HUES64 (cell line): ENCODE data around the gene LILRB5.
"Not testable (repeated sequence)": the region's sequence is repeated elsewhere in the genome, so short reads cannot be mapped to it uniquely, and the experiment has no call there.

Source experiments
- H3K27ac ChIP-seq: 2 replicates; pipeline ENCODE4 v1.7.0; 2013; ENCODE audit warnings: low read depth, low read length, inconsistent platforms
- H3K27me3 ChIP-seq: 2 replicates; pipeline ENCODE4 v1.6.1; 2013; ENCODE audit warnings: mild to moderate bottlenecking, low read length; ENCODE audit not compliant: insufficient read depth
- H3K36me3 ChIP-seq: 2 replicates; pipeline ENCODE4 v1.6.1; 2013; ENCODE audit warnings: mild to moderate bottlenecking, low read length; ENCODE audit not compliant: insufficient read depth
- H3K4me1 ChIP-seq: 2 replicates; pipeline ENCODE4 v1.6.1; 2013; ENCODE audit warnings: mild to moderate bottlenecking, low read length, moderate library complexity; ENCODE audit not compliant: insufficient read depth
- H3K4me3 ChIP-seq: 2 replicates; pipeline ENCODE4 v1.5.1; 2013; ENCODE audit warnings: mild to moderate bottlenecking, low read length, moderate library complexity
- H3K9ac ChIP-seq: 2 replicates; pipeline ENCODE4 v1.6.1; 2013; ENCODE audit warnings: mild to moderate bottlenecking, low read depth, low read length
- H3K9me3 ChIP-seq: 2 replicates; pipeline ENCODE4 v1.6.1; 2013; ENCODE audit warnings: low read depth, low read length; ENCODE audit not compliant: insufficient read depth
- whole genome bisulfite sequencing: fragments of 150-250, 120-280 bp; methylation state at CpG from one replicate; pipeline ENCODE4 v1.1.7; 2013; ENCODE audit warnings: missing lambda C conversion rate; 5-methylcytosine and 5-hydroxymethylcytosine counted together

The LILRB5 gene

GRCh38 chr19:54221947-54222346 lies 35.1 kb downstream of the LILRB5 start:
- H3K27ac ChIP-seq, H3K4me1 ChIP-seq, H3K9ac ChIP-seq, H3K9me3 ChIP-seq, H3K4me3 ChIP-seq, H3K36me3 ChIP-seq, H3K27me3 ChIP-seq: not testable (repeated sequence)
- WGBS, result no CpG with 5 or more reads among the region's 7 CpGs

DNA sequence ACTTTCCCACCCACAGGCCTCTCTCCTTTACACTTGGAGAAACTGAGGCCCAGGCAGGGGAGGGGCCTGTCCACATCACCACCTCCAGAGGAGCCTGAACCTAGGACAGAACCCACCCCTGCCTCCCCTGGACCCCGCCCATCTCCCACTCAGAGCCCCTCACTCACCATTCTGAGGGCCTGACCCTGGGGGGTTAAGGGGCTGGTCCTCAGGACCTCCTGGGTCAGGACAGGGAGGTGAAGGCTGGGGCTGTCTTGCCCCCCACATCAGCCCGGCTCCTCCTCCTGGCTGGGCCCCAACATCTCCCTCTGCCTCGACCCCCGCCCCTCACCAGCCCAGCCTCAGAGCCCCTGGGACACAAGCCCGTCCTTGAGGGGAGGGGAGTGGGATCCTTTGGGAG lies 37.4 kb downstream of the LILRB5 start:
- not testable (repeated sequence) for H3K36me3 ChIP-seq, H3K9ac ChIP-seq, H3K27me3 ChIP-seq, H3K4me1 ChIP-seq, H3K9me3 ChIP-seq, H3K4me3 ChIP-seq, H3K27ac ChIP-seq
- 80% methylated on average over 1 of the region's 5 CpGs for WGBS

DNA sequence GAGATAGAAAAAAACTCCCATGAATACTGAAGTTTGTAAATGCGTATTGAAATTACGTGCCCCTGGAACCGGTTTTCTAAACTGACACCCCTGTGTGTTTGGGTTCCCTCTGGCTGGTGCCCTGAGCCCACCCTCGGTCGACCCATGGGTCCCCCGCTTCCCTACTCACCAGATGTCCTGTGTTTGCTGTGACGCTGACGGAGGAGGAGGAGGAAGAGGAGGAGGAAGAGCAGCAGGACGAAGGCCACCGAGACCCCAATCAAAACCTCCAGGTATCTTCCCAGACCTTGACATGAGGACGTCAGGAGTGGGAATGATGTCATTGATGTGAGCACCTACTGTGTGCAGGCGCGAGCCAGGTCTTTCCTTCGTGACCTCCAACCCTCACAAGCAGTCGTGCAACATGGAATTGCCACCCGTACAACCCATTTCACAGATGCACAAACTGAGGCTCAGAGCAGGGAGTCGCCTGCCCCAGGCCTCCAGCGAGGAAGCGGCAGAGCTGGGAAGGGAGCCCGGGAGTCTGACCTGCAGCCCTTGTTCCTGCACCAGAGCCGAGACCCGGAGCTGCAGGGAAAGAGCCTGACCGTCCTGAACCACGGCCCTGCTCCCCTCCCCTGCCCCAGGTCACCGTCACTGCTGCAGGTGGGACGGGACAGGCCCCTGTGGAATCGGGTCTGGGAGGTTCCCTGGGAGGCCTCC lies 38.0 kb downstream of the LILRB5 start:
- Histone ChIP-seq H3K27ac (no peak overlapping the region), H3K4me3 (no peak overlapping the region), H3K9ac (no peak overlapping the region), H3K36me3 (no peaks in the 10 kb centered on the region), H3K27me3 (no peaks in the 10 kb centered on the region), H3K4me1 (no peaks in the 10 kb centered on the region), H3K9me3 (no peaks in the 10 kb centered on the region)
- WGBS, result 91% methylated on average over 25 of the region's 27 CpGs

DNA sequence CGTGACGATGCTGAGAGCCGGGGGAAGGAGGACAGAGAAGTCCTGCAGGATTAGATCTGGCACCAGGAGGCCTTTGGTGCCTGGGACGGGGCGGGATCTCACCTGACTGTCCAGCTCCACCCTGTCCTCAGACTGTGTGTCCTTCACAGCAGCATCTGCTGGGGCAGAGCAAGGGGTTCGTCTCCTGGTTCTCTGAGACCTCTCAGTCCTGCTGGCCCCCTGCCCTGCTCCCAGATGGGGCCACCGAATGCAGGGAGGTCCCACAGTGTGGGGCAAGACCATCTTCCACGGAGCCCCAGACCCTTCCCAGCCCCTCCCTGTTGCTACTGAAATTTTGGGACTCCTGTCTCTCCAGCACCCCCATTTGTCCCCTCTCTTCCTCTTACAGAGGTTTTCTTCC lies 38.8 kb downstream of the LILRB5 start:
- H3K9ac ChIP-seq, result no peak overlapping the region
- WGBS, result 76% methylated on average over 8 of the region's 8 CpGs
- no peaks in the 10 kb centered on the region for H3K9me3 ChIP-seq
- H3K27ac ChIP-seq, result no peak overlapping the region
- no peaks in the 10 kb centered on the region for H3K36me3 ChIP-seq
- H3K4me3 ChIP-seq, result no peak overlapping the region
- H3K4me1 ChIP-seq, result no peaks in the 10 kb centered on the region
- no peaks in the 10 kb centered on the region for H3K27me3 ChIP-seq

DNA sequence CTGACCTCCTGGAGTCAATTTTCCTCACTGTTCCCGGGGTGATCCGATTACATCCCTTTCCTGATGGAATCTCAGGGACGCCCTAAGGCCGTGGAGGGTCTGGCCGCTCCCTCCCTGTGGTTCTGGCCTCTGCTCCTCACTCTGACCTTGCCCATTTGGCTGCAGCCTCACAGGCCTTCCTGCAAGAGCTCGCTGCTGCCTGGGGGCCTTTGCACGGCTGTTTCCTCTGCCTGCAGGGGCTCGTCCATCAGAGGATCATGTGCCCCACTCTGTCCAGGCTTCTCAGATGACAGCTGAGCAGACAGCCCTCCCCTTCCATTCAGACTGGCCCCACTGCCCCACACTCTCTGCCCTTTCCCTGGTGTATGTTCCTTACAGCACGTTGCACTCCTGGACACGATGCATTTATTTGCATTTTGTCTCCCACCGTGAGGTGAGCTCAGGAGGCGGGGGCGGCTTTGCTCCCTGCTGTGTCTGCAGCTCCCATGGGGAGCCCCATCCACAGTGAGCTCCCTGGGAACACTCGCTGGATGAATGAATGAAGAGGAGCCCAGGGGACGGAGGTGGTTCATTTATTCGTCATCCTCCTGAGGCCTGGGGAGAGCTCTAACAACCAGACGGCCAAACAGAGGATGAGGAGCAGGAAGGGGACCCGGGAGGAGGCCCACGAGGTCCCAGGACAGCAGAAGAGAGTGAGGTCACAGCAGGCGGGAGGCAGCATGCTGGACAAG lies 39.4 kb downstream of the LILRB5 start:
- not testable (repeated sequence) for H3K27ac ChIP-seq, H3K4me1 ChIP-seq, H3K36me3 ChIP-seq, H3K9me3 ChIP-seq, H3K4me3 ChIP-seq, H3K27me3 ChIP-seq, H3K9ac ChIP-seq
- 56% methylated on average over 17 of the region's 20 CpGs for WGBS

- no peak overlapping the region for H3K27ac ChIP-seq
- no peaks in the 10 kb centered on the region for H3K27me3 ChIP-seq
- H3K4me3 ChIP-seq, result no peak overlapping the region
- no peaks in the 10 kb centered on the region for H3K4me1 ChIP-seq
- no peaks in the 10 kb centered on the region for H3K9me3 ChIP-seq
- no peaks in the 10 kb centered on the region for H3K36me3 ChIP-seq
- WGBS, result 76% methylated on average over 9 of the region's 9 CpGs
- H3K9ac ChIP-seq, result no peak overlapping the region
Measured at GRCh38 chr19:54216869-54217268, 40.2 kb downstream of the LILRB5 start.

GRCh38 chr19:54214734-54215133 lies 42.3 kb downstream of the LILRB5 start:
- H3K9ac ChIP-seq, H3K27ac ChIP-seq, H3K4me1 ChIP-seq, H3K36me3 ChIP-seq, H3K27me3 ChIP-seq, H3K4me3 ChIP-seq, H3K9me3 ChIP-seq: not testable (repeated sequence)
- 96% methylated on average over 10 of the region's 19 CpGs for WGBS

GRCh38 chr19:54214217-54214616 lies 42.9 kb downstream of the LILRB5 start:
- not testable (repeated sequence) for H3K9me3 ChIP-seq, H3K36me3 ChIP-seq, H3K4me1 ChIP-seq, H3K4me3 ChIP-seq, H3K9ac ChIP-seq, H3K27ac ChIP-seq, H3K27me3 ChIP-seq
- 70% methylated on average over 2 of the region's 5 CpGs for WGBS

- WGBS, result 93% methylated on average over 12 of the region's 12 CpGs
- peaks cover 21% of the 10 kb centered on the region for H3K36me3 ChIP-seq
- H3K9ac ChIP-seq, result no peak overlapping the region
Measured at GRCh38 chr19:54211235-54211634, 45.8 kb downstream of the LILRB5 start.

DNA sequence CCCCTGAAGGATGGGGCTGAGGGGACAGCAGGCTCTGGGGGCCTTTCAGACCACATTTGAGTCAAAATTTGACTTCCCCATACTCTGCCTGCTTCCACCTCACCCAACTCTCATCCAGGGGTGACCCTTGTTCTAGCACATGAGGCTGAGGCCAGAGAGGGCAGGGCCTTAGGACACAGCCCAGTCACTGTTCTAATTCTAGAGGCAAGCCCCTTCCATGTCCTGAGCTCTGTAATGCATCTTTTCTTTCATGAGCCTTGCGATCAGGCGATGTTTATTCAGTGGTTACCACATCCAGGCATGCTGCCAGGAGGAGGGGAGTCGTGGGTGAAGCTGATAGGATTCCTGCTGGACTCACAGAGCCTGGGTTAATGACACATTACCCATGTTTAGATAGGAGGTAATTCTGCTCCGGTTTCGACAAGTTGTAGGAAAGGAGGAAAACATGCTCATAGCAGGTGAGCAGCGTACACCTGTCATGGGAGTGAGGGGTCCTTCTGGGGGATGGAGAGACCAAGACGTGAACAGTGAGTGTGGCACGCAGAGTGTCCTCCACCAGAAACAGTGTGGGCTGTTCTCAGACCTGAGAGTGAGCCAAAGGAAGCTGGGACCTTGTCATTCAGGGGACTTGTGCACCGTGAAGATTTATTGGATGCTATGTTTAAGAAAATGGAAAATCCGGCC lies 47.1 kb downstream of the LILRB5 start:
- WGBS, result 89% methylated on average over 10 of the region's 10 CpGs
- Histone ChIP-seq H3K4me3 (no peak overlapping the region), H3K36me3 (peaks cover 34% of the 10 kb centered on the region), H3K27me3 (no peaks in the 10 kb centered on the region), H3K9me3 (no peaks in the 10 kb centered on the region), H3K9ac (no peak overlapping the region), H3K4me1 (no peaks in the 10 kb centered on the region; the same call in 1 of the 2 replicates), H3K27ac (no peak overlapping the region)

More at GRCh38 chr19:54211235-54211634, 45.8 kb downstream of the LILRB5 start:
- Histone ChIP-seq H3K27me3 (no peaks in the 10 kb centered on the region), H3K4me1 (no peaks in the 10 kb centered on the region), H3K27ac (no peak overlapping the region), H3K4me3 (no peak overlapping the region), H3K9me3 (no peaks in the 10 kb centered on the region)

- Histone ChIP-seq H3K4me1 (no peaks in the 10 kb centered on the region; the same call in 1 of the 2 replicates), H3K9ac (no peak overlapping the region), H3K27me3 (no peaks in the 10 kb centered on the region), H3K9me3 (no peaks in the 10 kb centered on the region), H3K36me3 (peaks cover 41% of the 10 kb centered on the region), H3K4me3 (no peak overlapping the region), H3K27ac (peak overlapping the region; percentile 70)
- 70% methylated on average over 24 of the region's 24 CpGs for WGBS
Measured at GRCh38 chr19:54209058-54209810, 47.8 kb downstream of the LILRB5 start.
